ENCODE results near the gene ASH1L.

- TF ChIP-seq ZNF274 (IDR thresholded peaks at IDR 0.05; ENCODE audit: low read depth, low read length) (no peak), CTCF (IDR thresholded peaks at IDR 0.05 in 2 of 3, conservative IDR thresholded peaks at IDR 0.05 in 1 of 3; ENCODE audit: borderline replicate concordance in 1 of 3, insufficient read depth in 1 of 3, low read depth in 2 of 3, low read length in 2 of 3) (peak; percentile 23 to 47 (median 46); a peak in 4 of 6 replicates), POLR2A (IDR thresholded peaks at IDR 0.05; ENCODE audit: borderline replicate concordance, extremely low read depth, insufficient read depth, insufficient read length) (no peak), EZH2 (IDR thresholded peaks at IDR 0.05) (no peak), REST (IDR thresholded peaks at IDR 0.05; ENCODE audit: low read depth) (no peak), ELF1 (IDR thresholded peaks at IDR 0.05; ENCODE audit: borderline replicate concordance, low read depth) (no peak)
Measured at GRCh38 chr1:155504207-155504606, 58.4 kb downstream of the ASH1L start.

All from HCT116 (cell line).